ENCODE results near the gene EIF5B. TPM values are rescaled to one million over a fixed set of nuclear protein-coding genes. Genes with fewer than 3 reads are reported as not detected.

EIF5B gene
- total and polyA plus RNA-seq, 2 of the 8 experiments (the other 6 are each of a cell fraction or from before 2014, with no cell fraction given) = 10.7 to 64.5 TPM

GRCh38 chr2:99376254-99376864, 39.2 kb downstream of the EIF5B start (continued):
- no peak for TF ChIP-seq ATF2 (IDR thresholded peaks at IDR 0.05; ENCODE audit: low read length)

Data from H1 (cell line).